Adrenal gland (tissue), 5 donors: ENCODE measurements around the gene TENM4.

Source experiments
- CTCF ChIP-seq, 6 experiments: fragments of 450-650 bp in 4 of 6; fragments of 200-600 bp in 2 of 6; sonication (generic) in 1 of 6; IDR thresholded peaks; 1 replicate in 5 of 6; 2 replicates in 1 of 6; pipeline versions ENCODE4 v1.5.1 to v1.8.0; 2016 to 2021; ENCODE audit warnings: antibody characterized with exemption in 6 of 6, mild to moderate bottlenecking in 2 of 6, moderate library complexity in 1 of 6
- POLR2A ChIP-seq, 2 donors: fragments of 450-650 bp; IDR thresholded peaks; one replicate each; pipeline ENCODE4 v1.6.1; 2017; ENCODE audit warnings: antibody characterized with exemption in 2 of 2, mild to moderate bottlenecking in 2 of 2, moderate library complexity in 1 of 2
- donor health status: DM: no; HTN: no; CAD: no.

DNA sequence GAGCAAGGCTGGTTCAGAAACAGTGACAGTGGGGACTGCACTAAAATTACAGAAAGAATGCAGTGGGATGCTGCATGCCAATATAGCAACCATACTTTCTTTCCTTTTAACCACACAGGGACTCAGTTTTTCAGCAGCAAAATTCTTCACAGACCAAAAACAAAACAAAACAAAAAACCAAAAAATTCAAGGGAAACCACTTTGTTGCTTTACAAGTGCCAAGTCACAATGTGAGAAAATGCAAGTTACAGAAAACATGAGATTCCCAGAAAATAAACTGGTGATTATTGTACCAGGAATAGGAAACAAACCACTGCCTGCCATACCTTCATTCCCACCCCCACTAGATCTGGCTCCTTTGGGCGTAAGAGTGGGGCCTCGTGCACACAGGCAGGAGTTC, 52.6 kb downstream of the TENM4 start:
- no peak for TF ChIP-seq CTCF (IDR thresholded peaks at IDR 0.05)
- no peak for TF ChIP-seq POLR2A (IDR thresholded peaks at IDR 0.05)
